Activated CD8-positive, alpha-beta memory T cell treated with anti-CD3 and anti-CD28 coated beads for 36 hours (primary cell): ENCODE measurements around the gene CASP10. TPM values are rescaled to one million over a fixed set of nuclear protein-coding genes. Genes with fewer than 3 reads are reported as not detected.
"Not testable (repeated sequence)": the region's sequence is repeated elsewhere in the genome, so short reads cannot be mapped to it uniquely, and the experiment has no call there.

ENCODE experiments used
- CTCF ChIA-PET: fragments of 350-600 bp; sonication (Branson Sonifier 250); formaldehyde crosslinking; loops from one replicate; lab custom pipeline; 2021; ENCODE audit warnings: antibody characterized with exemption; lab: Charles Lee
- POLR2A ChIA-PET: fragments of 350-600 bp; sonication (Branson Sonifier 250); formaldehyde crosslinking; loops from one replicate; lab custom pipeline; 2021; ENCODE audit warnings: antibody characterized with exemption; lab: Charles Lee
- total RNA-seq, 2 experiments: library from RNA; stranded (reverse); gene quantifications; one replicate each; pipeline ENCODE4 v1.2.3, GENCODE V29; 2021

Gene CASP10
- total RNA-seq, 2 experiments from 2014 or later, result 9.9 to 11.3 TPM

GRCh38 chr2:201152517-201152916, 30.4 kb upstream of the CASP10 start:
- CTCF ChIA-PET, result no interaction called here
- POLR2A ChIA-PET, result no interaction called here

- ChIA-PET CTCF (interaction anchor here (0.6 to 1.3 kb wide), 2 partner anchors 24 to 153 kb away, joined by 3 to 4 read pairs; no protein-coding TSS in a partner anchor), POLR2A (no interaction called here)
Measured at GRCh38 chr2:201152999-201153815, 29.7 kb upstream of the CASP10 start.

GRCh38 chr2:201154615-201155399, 28.1 kb upstream of the CASP10 start:
- ChIA-PET CTCF (interaction anchor here (1.3 kb wide), 1 partner anchor 23 kb away, joined by 4 read pairs; no protein-coding TSS in a partner anchor), POLR2A (interaction anchor here (1.0 kb wide), 1 partner anchor 37 kb away, joined by 12 read pairs; no protein-coding TSS in a partner anchor)

- CTCF ChIA-PET, result no interaction called here
- POLR2A ChIA-PET, result no interaction called here
Measured at GRCh38 chr2:201156036-201156435, 26.9 kb upstream of the CASP10 start.

GRCh38 chr2:201156640-201157039, 26.3 kb upstream of the CASP10 start:
- ChIA-PET CTCF (no interaction called here), POLR2A (no interaction called here)

- POLR2A ChIA-PET, result interaction anchor here (1.7 kb wide), 1 partner anchor 40 kb away, joined by 6 read pairs; no protein-coding TSS in a partner anchor
- CTCF ChIA-PET, result interaction anchor here (0.8 to 1.5 kb wide), 7 partner anchors 10 to 178 kb away, joined by 3 to 6 read pairs (median 4); no protein-coding TSS in a partner anchor
Measured at GRCh38 chr2:201157694-201158093, 25.2 kb upstream of the CASP10 start.

- CTCF ChIA-PET, result interaction anchor here (0.8 to 1.5 kb wide), 7 partner anchors 9 to 179 kb away, joined by 3 to 6 read pairs (median 4); no protein-coding TSS in a partner anchor
- POLR2A ChIA-PET, result interaction anchor here (0.7 to 1.7 kb wide), 3 partner anchors 10 to 40 kb away, joined by 3 to 6 read pairs (median 5); no protein-coding TSS in a partner anchor
Measured at GRCh38 chr2:201158111-201158929, 24.6 kb upstream of the CASP10 start.

GRCh38 chr2:201164166-201164565, 18.8 kb upstream of the CASP10 start:
- POLR2A ChIA-PET, result no interaction called here
- CTCF ChIA-PET, result no interaction called here

- ChIA-PET CTCF (interaction anchor here (1.0 to 1.1 kb wide), 2 partner anchors 9 to 10 kb away, joined by 3 to 4 read pairs; no protein-coding TSS in a partner anchor), POLR2A (no interaction called here)
Measured at GRCh38 chr2:201167546-201167945, 15.4 kb upstream of the CASP10 start.

- POLR2A ChIA-PET, result interaction anchor here (1.0 kb wide), 1 partner anchor 10 kb away, joined by 5 read pairs; no protein-coding TSS in a partner anchor
- CTCF ChIA-PET, result interaction anchor here (0.6 kb wide), 1 partner anchor 48 kb away, joined by 5 read pairs; no protein-coding TSS in a partner anchor
Measured at GRCh38 chr2:201168496-201168895, 14.4 kb upstream of the CASP10 start.

GRCh38 chr2:201171259-201171814, 11.6 kb upstream of the CASP10 start:
- POLR2A ChIA-PET, result interaction anchor here (0.7 kb wide), 1 partner anchor 16 kb away, joined by 4 read pairs; no protein-coding TSS in a partner anchor
- CTCF ChIA-PET, result interaction anchor here (0.7 to 0.9 kb wide), 2 partner anchors 61 to 264 kb away, joined by 3 read pairs; no protein-coding TSS in a partner anchor

- POLR2A ChIA-PET, result no interaction called here
- CTCF ChIA-PET, result no interaction called here
Measured at GRCh38 chr2:201172279-201172678, 10.7 kb upstream of the CASP10 start.

- ChIA-PET POLR2A (no interaction called here), CTCF (no interaction called here)
Measured at GRCh38 chr2:201174687-201175086, 8.3 kb upstream of the CASP10 start.

- ChIA-PET POLR2A (no interaction called here), CTCF (no interaction called here)
Measured at GRCh38 chr2:201176081-201176481, 6.9 kb upstream of the CASP10 start.

- ChIA-PET CTCF (interaction anchor here (1.2 kb wide), 1 partner anchor 279 kb away, joined by 4 read pairs; no protein-coding TSS in a partner anchor), POLR2A (no interaction called here)
Measured at GRCh38 chr2:201180010-201180409, 2.9 kb upstream of the CASP10 start.

GRCh38 chr2:201183365-201183727, 405 bp downstream of the CASP10 start:
- CTCF ChIA-PET, result interaction anchor here (1.0 to 2.7 kb wide), 5 partner anchors 9 to 113 kb away, joined by 3 to 23 read pairs (median 5); no protein-coding TSS in a partner anchor
- POLR2A ChIA-PET, result interaction anchor here (0.7 to 2.3 kb wide), 2 partner anchors 13 to 49 kb away, joined by 3 to 19 read pairs; no protein-coding TSS in a partner anchor

GRCh38 chr2:201183835-201184234, 894 bp downstream of the CASP10 start:
- POLR2A ChIA-PET, result not testable (repeated sequence)
- CTCF ChIA-PET, result interaction anchor here (2.7 kb wide), 1 partner anchor 49 kb away, joined by 23 read pairs; no protein-coding TSS in a partner anchor

GRCh38 chr2:201184248-201184647, 1.3 kb downstream of the CASP10 start:
- POLR2A ChIA-PET, CTCF ChIA-PET: not testable (repeated sequence)
